VCaP (cell line): ENCODE measurements around the gene DDIT3.
A peak's percentile ranks its signal among the peaks of the same experiment; 100 is the strongest.
"Not testable (repeated sequence)": the region's sequence is repeated elsewhere in the genome, so short reads cannot be mapped to it uniquely, and the experiment has no call there.

Experiments used
- H3K27ac ChIP-seq: fragments of 450-650 bp; 2 replicates; pipeline ENCODE4 v1.5.1; 2017
- CTCF ChIP-seq: fragments of 450-650 bp; conservative IDR thresholded peaks from 2 replicates; pipeline ENCODE4 v1.5.1; 2017; ENCODE audit warnings: mild to moderate bottlenecking, moderate library complexity

The DDIT3 gene

GRCh38 chr12:57520053-57520818, at the start of gene DDIT3:
DDIT3 (minus strand) TSS chr12:57520514; CDS start chr12:57517406, 3,108 bp downstream.
- peak within 1 kb of the TSS; percentile 99 for H3K27ac ChIP-seq
- TF ChIP-seq CTCF, result no peak

- TF ChIP-seq CTCF, result no peak
- H3K27ac ChIP-seq, result no peak overlapping the region
These were observed 49.5 kb upstream of the DDIT3 start for GRCh38 chr12:57569858-57570257.

GRCh38 chr12:57568838-57569237, 48.5 kb upstream of the DDIT3 start:
- no peak for TF ChIP-seq CTCF
- no peak overlapping the region for H3K27ac ChIP-seq

- no peak overlapping the region for H3K27ac ChIP-seq
- TF ChIP-seq CTCF, result no peak
These were observed 43.9 kb upstream of the DDIT3 start for GRCh38 chr12:57564178-57564740.

- no peak overlapping the region for H3K27ac ChIP-seq
- no peak for TF ChIP-seq CTCF
These were observed 43.0 kb upstream of the DDIT3 start for GRCh38 chr12:57563358-57563757.

GRCh38 chr12:57561117-57561516, 40.8 kb upstream of the DDIT3 start:
- H3K27ac ChIP-seq, result not testable (repeated sequence)

- H3K27ac ChIP-seq, result no peak overlapping the region
- no peak for TF ChIP-seq CTCF
These were observed 40.2 kb upstream of the DDIT3 start for GRCh38 chr12:57560516-57560915.

GRCh38 chr12:57558864-57559263, 38.5 kb upstream of the DDIT3 start:
- TF ChIP-seq CTCF, result no peak
- H3K27ac ChIP-seq, result no peak overlapping the region
